ENCODE results near the gene CHSY1.

- TF ChIP-seq CTCF (conservative IDR thresholded peaks at IDR 0.05; ENCODE audit: low read length) = no peak
- no peak for TF ChIP-seq EZH2phosphoT487 (IDR thresholded peaks at IDR 0.05; ENCODE audit: borderline replicate concordance, low read depth, low read length)
Observed at GRCh38 chr15:101220060-101220459, 31.8 kb downstream of the CHSY1 start.
